Stimulated activated naive CD4-positive, alpha-beta T cell (primary cell): ENCODE measurements around the gene LSM12.

ENCODE experiments used
- DNase-seq, 6 experiments: peaks; one replicate each; lab custom pipeline; 2025; lab: John Stamatoyannopoulos, UW

Gene LSM12

DNA sequence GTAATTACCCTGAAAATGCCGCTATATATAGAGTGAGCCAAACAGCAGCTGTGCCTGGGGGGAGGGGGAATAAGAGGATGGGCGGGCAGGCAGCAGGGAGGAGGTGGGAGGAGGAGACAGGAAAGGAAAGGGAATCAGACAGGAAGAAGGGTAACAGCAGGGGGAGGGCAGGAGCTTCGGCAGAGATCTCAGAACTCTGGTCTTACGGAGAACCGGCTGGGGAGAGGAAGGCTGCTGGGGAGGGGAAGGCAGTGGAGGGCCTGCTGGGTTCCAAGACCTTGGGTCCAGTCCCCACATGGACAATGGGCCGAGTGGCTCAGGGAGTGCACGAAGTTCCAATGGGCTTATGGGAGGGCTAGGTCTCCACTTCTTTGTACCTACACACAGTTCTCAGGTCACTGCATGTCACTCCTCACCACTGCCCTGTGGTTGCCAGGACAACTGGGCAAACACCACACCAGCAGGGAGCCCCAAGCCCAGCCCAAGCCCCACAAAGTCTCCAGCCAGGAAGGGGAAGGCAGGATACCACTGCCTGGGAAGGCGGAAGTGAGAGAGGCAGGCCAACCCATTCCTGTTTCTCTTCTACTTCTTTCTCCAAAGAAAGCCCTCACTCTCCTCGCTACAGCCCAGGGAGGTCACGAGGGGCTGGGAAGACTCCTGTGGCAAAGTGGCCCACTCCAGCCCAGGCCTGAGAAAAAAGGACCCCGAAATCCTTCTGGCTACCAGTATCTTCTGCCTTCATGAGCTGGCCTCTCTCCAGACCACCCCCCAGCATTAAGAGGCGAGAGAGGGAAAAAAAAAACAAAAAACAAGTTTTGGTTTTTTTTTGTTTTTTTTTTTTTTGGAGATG is 29.4 kb upstream of the LSM12 start:
- DNase-seq = no peak

DNA sequence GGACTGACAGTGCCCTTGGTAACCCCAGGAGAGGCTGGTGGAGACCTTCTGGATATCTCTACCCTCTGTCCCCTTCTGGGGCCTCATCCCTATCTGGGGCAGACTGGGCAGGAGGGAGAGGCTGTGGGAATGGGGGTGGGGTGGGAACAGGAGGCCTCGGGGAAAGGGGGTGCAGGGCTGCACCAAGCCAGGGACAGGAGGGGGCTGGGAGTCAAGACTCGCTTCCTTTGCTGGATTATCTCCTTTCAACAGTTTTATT is 28.8 kb upstream of the LSM12 start:
- no peak for DNase-seq

DNA sequence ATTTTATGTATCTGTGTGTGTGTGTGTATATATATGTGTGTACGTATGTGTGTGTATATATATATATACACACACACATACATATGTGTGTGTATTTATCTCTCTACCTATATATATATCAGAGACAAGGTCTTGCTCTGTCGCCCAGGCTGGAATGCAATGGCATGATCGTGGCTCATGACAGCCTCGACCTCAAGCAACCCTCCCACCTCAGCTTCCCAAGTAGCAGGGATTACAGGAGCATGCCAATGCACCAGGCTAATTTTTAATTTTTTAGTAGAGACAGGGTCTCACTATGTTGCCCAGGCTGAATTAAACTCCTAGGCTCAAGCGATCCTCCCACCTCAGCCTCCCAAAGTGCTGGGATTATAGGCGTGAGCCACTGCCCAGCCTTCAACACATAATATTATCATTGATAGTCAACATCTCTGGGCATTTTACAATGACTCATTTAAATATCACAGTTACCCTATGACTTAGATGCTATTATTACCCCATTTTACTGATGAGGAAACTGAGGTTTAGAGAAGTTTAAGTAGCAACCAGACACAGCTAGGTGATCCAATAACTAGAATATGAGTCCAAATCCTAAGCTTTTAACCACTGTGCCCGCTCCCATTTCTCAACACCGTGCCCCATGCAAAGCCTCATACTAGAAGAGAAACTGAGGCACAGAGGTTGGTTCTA is 28.4 kb upstream of the LSM12 start:
- DNase-seq = no peak

DNA sequence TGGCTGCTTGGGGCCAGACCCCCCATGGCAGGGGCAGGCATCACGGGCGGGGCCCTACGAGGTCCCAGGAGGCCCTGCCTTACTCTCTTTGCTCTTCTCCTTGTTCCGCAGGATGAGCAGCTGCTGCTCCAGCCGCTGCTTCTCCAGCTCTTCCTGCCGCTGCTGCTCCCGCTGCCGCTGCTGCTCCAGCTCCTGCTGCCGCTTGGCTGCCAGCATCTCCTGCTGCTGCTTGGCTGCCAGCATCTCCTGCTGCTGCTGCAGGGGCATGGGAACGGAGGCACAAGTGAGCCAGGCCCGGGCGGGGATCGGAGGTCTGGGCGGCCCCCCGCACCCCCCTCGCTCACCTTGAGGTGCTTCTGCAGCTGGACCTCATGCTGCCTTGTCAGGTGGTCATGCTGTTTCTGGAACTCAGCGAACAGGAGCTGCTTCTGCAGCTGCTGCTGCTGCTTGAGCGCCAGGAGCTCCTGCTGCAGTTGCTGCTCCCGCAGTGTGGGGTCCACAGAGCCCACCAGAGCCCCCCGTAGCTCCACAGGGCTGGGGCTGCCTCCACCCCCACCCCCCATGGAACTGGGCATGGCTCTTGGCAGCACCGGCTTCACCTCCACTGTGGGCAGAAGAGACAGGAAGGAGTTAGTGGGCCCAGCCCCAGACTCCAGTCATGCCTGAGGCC is 26.9 kb upstream of the LSM12 start:
- no peak for DNase-seq

DNA sequence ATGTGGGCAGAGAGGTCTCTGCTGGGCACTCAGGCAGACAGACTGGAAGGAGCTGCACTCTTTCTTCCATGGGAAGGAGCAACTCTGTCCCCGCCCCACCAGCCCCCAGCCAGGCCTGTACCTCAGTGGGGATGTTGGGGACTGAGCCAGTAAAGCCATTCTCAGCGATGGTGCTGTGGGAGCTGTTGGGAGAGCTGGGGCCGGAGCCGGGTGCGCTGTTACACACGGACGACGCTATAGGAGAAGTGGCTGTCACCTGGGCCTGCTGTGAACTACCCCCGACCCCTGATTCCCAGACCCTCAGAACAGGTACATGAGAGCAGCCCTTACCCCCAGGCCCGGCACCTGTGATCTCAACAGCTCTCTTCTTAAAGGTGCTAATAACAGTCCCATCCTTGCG is 25.6 kb upstream of the LSM12 start:
- no peak for DNase-seq

DNA sequence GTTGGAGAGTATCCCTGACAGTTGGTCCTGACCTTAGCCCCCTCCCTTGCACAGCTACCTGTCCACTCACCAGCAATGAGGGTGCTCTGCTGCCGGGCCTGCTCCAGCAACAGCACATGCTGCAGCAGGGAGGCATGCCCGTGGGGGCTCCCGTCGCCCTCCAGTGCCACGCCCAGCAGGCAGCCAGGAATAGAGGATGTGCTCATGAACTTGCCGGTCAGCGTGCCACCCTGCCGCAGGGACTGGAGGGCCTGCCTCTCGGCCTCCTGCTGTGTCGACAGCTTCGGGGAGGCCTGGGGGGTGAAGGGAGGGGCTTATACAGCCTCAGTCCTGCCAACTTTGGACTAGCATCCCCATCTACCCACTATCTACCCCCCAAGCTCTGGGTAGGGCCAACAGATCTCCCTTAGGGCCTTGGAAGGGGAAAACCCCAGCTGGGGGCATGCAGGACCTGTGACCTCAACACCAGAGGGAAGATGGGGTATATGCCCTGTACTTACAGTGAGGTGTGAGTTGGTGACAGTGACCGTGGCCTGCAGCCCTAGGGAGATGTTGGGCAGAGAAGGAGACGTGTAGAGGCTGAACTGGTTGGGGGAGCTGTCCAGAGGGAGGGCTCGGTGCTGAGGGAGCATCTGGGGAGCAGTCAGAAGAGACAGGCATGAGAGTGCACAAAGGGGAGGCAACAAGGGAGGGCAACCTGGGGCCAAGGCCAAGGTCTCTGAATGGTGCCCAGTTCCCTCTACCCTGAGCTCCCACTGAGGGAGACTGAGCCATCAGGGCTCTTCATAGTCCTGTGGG is 24.9 kb upstream of the LSM12 start:
- DNase-seq = no peak

DNA sequence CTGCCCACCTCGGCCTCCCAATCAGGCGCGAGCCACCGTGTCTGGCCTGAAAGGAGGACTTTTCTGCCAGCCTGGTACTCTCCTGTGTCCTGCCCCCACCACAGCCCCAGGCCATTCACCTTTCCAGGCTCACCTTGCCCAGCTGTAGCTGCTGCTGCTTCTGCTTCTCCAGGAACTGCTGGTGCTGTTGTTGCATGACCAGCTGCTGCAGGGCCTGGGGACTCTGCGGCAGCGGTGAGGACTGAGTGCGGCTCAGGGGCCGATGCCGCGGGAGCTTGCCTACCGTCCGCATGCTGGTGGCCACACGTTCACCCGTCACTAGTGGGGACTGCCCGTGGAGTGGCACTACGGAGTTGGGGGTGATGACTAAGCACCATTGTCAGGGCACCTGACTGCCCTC is 21.8 kb upstream of the LSM12 start:
- no peak for DNase-seq

DNA sequence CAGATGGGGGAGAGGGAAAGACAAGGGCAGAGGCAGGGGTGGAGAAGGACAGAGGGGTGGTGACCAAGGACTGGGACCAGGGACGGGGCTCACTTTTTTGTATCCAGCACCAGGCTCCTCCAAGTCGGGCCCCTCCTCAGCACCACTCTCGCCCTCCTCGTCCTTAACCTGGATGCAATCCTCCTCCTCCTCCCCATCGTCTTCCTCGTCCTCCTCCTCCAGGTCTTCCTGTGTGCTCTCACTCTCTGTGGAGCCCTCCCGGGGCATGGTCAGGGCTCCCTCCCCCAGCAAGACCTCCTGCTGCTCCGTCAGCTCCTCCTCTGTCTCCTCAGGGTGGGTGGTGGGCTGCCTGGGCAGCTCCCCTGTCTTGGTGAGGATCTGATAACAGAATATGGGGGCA is 20.8 kb upstream of the LSM12 start:
- no peak for DNase-seq

DNA sequence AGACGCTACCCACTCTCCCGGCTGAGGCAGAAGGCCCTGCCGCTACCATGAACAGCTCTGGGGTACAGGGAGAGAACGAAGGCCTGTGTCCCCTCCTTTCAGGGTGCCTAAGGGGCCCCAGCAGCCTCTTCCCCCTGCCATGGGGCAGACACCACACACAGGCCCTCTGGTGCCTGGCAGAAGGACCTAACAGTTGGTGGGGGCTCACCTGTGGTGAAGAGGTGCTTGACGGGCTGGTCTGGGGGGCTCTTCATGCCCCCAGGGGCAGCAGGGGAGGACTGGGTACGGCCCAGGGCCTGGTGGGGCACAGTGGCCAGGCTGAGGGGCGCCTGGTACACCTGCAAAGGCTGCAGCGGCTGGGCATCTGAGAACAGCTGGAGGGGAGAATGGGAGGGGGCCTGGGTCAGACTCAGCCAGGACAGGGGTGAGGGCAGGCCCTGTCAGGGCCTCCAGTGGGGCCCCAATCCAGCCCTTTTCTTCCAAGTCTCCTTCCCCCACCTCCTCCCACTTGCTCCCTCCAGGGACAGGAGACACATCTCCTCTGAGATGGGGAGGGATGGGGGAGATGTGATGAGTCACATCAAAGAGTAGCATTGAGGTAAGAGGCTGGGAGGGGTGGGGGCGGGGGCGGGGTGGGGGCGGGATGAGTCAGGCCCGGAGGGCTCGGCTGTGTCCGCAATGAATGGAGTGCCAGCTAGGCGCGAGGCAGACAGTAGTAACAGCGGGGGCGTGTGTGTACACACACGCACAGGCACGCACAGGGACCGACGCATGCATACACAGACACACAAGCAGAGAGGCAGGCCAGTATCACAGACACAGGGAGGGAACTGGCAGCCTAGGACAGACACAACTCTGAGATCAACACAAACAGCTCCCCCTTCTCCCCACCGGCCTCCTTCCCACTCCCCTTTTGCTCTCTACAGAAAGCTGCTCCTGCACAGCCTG is 20.2 kb upstream of the LSM12 start:
- DNase-seq = no peak

DNA sequence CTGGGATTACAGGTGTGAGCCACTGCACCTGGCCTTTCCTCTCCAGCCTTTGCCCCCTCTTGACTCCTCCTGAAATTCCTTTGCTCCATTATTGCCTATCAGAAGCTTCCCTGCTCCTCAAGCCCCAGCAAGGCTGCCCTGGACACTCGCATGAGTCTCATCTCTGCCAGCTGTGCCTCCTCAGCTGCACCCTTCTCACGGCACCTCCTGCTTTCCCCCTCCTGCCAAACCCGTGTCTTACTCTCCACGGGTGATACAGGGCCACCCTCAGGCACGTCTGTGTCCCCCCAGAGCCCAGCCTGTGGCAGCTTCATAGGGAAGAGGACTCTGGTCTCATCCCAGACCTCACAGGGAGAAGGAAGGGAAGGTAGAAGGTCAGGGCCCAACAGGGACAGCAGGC is 19.4 kb upstream of the LSM12 start:
- DNase-seq = no peak

DNA sequence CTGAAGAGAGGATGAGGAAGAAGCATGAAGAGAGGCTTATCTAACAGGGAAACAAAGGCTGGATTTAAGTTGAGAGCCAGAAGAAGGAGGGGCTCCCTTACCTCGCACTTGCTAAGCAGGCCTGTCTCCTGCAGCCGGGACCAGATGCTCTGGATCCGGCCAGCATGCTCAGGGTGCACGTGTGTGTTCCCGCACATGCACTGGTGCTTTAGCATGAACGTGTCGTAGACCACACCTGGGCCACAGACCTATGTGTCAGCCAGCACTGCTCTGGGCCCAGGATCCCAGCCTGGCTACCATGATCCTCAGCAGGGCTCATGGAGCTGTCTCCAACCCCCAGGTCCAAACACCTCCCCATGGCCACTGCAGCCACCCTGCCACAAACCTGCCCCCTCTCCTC is 18.4 kb upstream of the LSM12 start:
- DNase-seq = no peak

DNA sequence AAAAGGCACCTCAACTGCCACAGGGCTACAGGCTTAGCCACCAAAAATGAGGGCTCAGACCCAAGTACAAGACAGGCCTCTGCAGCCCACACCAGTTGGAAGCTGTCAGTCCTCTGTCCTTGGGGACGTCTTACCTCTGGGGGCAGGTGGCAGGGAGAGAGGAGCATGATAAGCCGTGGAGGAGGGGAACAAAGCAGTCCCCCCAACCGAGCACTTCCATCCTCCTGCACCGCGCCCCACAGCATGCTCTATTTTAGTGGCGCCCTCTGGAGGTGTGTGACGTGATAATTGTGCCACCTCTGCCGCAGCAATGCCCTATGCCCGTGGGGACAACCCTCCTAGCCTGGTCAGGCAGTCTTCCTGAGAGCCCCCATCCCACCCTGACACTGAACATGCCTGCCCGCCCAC is 17.7 kb upstream of the LSM12 start:
- DNase-seq = no peak

DNA sequence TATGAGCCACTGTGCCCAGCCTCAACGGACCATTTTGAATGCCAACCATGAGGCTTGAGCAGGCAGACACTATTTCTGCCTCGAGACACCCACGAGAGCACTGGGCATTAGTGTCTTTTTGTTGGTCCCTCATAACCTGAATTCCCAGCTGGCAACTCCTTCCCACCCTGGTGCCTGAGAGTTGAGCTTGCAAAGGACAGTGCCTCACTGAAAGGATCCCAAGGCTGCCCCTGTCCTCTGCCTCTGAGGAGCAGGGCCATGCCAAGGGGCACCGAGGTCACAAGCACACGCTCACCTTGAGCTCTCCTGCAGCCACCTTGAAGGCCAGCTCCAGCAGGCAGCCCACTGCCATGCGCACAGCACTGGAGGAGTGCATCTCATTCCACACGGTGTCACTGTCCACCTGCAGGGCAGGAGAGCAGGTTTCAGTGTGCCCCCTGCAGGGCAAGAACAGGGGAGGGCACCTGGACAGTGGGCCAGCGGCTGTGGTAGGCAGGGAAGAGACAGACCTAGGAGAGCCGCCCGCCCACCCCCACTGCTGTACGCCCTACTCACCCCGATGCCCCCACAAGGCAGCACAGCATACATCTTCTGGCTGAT is 16.9 kb upstream of the LSM12 start:
- DNase-seq = no peak

DNA sequence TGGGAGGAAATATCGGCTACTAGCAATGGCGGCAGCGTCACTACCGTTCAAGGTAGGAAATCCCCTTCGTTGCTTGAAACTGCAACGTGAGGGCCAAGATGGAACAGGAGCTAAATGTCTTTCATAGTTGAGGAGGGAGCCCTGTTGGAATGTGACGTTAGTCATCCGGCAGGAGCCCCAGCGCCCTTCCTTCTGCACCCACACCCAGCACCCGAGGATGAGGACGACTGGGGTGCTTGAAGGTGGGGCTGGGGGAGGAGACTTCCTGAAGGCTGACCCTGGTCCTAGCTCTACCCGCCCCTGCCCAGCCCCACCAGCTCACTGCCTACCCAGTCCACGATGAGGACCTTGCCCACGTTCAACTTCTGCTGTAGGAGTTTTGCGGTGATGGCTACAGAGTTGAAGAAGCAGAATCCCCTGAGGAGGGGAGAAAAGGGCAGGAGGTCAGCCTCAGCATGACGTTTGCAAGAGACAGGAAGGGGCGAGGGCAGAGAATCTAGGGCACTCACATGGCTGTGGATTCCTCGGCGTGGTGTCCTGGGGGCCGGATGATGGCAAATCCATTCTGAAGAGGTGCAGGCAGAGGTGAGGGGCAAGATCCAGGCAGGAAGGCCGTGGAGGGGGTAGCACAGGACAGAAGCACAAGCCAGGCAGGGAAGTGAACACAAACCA is 15.9 kb upstream of the LSM12 start:
- DNase-seq = no peak

DNA sequence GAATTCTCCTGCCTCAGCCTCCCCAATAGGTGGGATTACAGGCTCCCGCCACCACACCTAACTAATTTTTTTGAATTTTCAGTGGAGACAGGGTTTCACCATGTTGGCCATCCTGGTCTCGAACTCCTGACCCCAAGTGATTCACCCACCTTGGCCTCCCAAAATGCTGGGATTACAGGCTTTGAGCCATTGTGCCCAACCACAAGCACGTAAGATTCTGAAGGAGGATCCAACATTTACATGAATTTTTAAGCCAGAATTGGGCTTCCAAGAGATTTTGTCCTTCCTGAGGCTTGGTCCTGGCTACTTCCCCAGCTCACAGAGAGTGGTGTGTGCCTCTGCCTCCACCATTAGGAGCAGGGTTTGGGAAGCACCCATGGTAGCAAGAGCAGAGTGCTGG is 15.2 kb upstream of the LSM12 start:
- no peak for DNase-seq

DNA sequence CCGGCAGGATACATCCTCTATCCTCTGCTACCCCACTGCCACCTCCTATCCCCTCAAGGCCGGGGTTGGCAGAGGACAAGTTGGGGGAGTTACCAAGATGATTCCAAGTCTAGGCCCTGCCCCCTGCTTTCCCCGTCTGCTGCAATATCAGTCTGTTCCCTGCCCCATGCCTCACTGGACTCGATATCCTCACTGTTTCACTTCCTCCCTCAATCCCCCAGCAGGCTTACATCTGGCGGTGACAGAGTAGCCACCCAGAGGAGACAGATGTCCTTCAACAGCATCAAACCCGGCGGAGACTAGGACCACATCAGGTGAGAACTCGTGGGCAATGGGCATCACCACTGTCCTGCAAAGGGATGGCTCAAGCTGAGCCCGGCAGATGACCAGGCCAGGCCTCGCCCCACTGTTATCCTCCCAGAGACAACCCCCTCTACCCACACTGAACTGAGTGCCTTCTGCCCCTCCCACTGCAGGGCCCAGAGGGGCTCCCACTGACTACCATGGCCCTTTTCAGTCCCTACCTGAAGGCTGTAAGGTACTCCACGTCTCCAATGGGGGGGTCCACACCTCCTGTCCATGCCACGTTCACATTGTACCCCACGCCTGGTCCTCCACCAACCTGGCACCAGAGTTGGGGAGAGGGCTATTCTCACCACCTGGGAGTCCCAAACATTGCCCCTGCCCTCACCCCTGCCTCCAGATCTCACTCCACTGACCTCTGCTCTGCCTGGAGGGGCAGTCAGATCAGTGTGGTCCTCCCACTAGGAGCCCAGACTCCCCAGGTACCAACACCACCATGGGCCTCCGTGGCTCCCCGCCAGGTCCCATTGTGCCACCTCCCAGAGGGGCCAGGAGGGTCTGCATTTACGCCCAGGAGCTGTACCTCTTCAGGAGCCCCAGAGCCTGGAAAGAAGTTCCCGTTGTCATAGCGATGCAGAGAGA is 13.7 kb upstream of the LSM12 start:
- no peak for DNase-seq

DNA sequence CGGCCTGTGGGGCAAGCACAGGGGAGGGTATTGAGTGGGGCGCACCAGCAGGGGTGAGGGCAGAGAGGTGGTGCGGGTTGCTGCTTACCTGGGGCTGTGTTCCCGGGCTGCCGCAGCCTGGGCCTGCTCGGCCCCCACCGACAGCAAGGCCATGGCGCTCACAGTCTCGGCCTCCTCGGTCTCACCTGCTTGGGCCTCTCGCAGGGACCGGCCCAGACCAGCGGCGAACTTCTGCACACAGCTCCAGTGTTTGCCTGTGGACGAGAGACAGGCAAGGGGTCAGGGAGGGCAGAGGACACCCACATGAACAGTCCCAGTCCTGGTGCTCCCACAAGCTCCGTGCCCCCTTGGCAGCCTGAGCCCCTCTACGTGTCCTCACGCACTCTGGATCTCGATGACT is 11.9 kb upstream of the LSM12 start:
- no peak for DNase-seq

DNA sequence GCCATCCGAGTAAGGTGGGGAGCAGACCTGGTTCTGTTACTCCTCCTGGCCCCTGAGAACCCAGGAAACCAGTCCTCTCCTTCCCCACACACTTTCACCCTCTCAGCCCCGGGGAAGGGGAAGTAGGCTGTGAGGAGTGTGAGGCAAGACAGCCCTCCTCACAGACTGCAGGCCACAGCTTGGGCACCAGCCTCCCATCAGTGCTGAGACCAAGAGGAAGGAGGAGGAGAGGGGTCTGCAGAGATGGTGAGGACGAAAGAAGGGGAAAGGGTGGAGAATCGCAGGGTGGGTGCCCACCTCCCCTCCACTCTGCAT is 11.1 kb upstream of the LSM12 start:
- DNase-seq = no peak
